AG09319 (cell line): ENCODE results near the gene CATSPER1.
A peak's percentile ranks its signal among the peaks of the same experiment; 100 is the strongest.
"Not testable (repeated sequence)": the region's sequence is repeated elsewhere in the genome, so short reads cannot be mapped to it uniquely, and the experiment has no call there.

Experiments
- DNase-seq: peaks from one replicate; pipeline ENCODE4 v3.0.0-alpha.2; 2010; ENCODE audit warnings: low read depth; ENCODE audit errors: extremely low read depth
- CTCF ChIP-seq: IDR thresholded peaks from 2 replicates; pipeline ENCODE4 v1.5.1; 2011; ENCODE audit warnings: low read depth, mild to moderate bottlenecking, inconsistent platforms, low read length, moderate library complexity

CATSPER1 gene

GRCh38 chr11:66035653-66036333 is 9.5 kb upstream of the CATSPER1 start:
- DNase-seq: no peak
- no peak for TF ChIP-seq CTCF

- DNase-seq: no peak
- TF ChIP-seq CTCF: no peak
Measured at GRCh38 chr11:66032957-66033735, 6.9 kb upstream of the CATSPER1 start.

- DNase-seq: not testable (repeated sequence)
Measured at GRCh38 chr11:66023186-66023440, 3.2 kb downstream of the CATSPER1 start.

GRCh38 chr11:66022401-66023185 is 3.7 kb downstream of the CATSPER1 start:
- DNase-seq: no peak
- peak; percentile 90 for TF ChIP-seq CTCF

GRCh38 chr11:66020618-66021357 is 5.5 kb downstream of the CATSPER1 start:
- DNase-seq: no peak
- no peak for TF ChIP-seq CTCF

GRCh38 chr11:66020212-66020611 is 6.1 kb downstream of the CATSPER1 start:
- no peak for DNase-seq
- TF ChIP-seq CTCF: no peak

- no peak for TF ChIP-seq CTCF
- DNase-seq: no peak
Measured at GRCh38 chr11:66017321-66017720, 9.0 kb downstream of the CATSPER1 start.
